AML-193 (cell line): ENCODE results near the gene FICD.

Experiments used
- DNase-seq, 2 experiments: peaks; one replicate each; lab custom pipeline; 2025; lab: John Stamatoyannopoulos, UW

FICD gene

GRCh38 chr12:108567406-108568337, 52.6 kb downstream of the FICD start:
- DNase-seq: no peak

- DNase-seq: no peak
Observed at GRCh38 chr12:108568338-108569154, 53.5 kb downstream of the FICD start.
